Measurements from ENCODE around the gene PLD5. TPM values are rescaled to one million over a fixed set of nuclear protein-coding genes. Genes with fewer than 3 reads are reported as not detected.

The PLD5 gene
- total RNA-seq, 1 experiment from 2014 or later, result 1.8 TPM

- no peak overlapping the region for H3K27ac Mint-ChIP-seq (ENCODE audit: unreplicated experiment)
- H3K27me3 ChIP-seq (replicated peaks; ENCODE audit: control insufficient read depth, insufficient read depth, low read length), result no peaks in the 10 kb centered on the region
- POLR2A ChIA-PET, result no interaction called here
- CTCF ChIA-PET, result no interaction called here
- H3K36me3 ChIP-seq (ENCODE audit: control insufficient read depth, insufficient read depth, low read length), result no peaks in the 10 kb centered on the region
- intact Hi-C loops (cut with micrococcal nuclease; ENCODE audit: unreplicated experiment), result no loop called here
- no TSS peak for BruUV-seq (replicated peaks)
- TF ChIP-seq, protein P1, sequence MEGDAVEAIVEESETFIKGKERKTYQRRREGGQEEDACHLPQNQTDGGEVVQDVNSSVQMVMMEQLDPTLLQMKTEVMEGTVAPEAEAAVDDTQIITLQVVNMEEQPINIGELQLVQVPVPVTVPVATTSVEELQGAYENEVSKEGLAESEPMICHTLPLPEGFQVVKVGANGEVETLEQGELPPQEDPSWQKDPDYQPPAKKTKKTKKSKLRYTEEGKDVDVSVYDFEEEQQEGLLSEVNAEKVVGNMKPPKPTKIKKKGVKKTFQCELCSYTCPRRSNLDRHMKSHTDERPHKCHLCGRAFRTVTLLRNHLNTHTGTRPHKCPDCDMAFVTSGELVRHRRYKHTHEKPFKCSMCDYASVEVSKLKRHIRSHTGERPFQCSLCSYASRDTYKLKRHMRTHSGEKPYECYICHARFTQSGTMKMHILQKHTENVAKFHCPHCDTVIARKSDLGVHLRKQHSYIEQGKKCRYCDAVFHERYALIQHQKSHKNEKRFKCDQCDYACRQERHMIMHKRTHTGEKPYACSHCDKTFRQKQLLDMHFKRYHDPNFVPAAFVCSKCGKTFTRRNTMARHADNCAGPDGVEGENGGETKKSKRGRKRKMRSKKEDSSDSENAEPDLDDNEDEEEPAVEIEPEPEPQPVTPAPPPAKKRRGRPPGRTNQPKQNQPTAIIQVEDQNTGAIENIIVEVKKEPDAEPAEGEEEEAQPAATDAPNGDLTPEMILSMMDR (IDR thresholded peaks at IDR 0.05; ENCODE audit: insufficient read depth in 1 of 2, low read depth in 1 of 2, low read length in 1 of 2, severe bottlenecking in 1 of 2, unreplicated experiment in 1 of 2), result no peak
- H3K27me3 Mint-ChIP-seq (ENCODE audit: insufficient read depth, unreplicated experiment), result no peaks in the 10 kb centered on the region
- H3K4me3 Mint-ChIP-seq (ENCODE audit: unreplicated experiment), result no peak overlapping the region
- H3K4me1 Mint-ChIP-seq (ENCODE audit: low read depth, unreplicated experiment), result peaks cover 7% of the 10 kb centered on the region
- H3K9me3 Mint-ChIP-seq (ENCODE audit: unreplicated experiment), result peaks cover 5% of the 10 kb centered on the region
- peaks cover 13% of the 10 kb centered on the region for H3K4me1 ChIP-seq
- H3K9me3 ChIP-seq, result no peaks in the 10 kb centered on the region
- no peaks in the 10 kb centered on the region for H3K36me3 Mint-ChIP-seq (ENCODE audit: insufficient read depth, unreplicated experiment)
- no peak overlapping the region for H3K4me3 ChIP-seq (ENCODE audit: low read depth, low read length)
- no peak for DNase-seq
Observed at GRCh38 chr1:242199776-242200458, 324.6 kb downstream of the PLD5 start.

- intact Hi-C loops (cut with micrococcal nuclease; ENCODE audit: unreplicated experiment), result no loop called here
- ChIA-PET CTCF (no interaction called here), POLR2A (no interaction called here)
- Histone ChIP-seq H3K27me3 (replicated peaks; ENCODE audit: control insufficient read depth, insufficient read depth, low read length) (no peaks in the 10 kb centered on the region), H3K4me1 (peaks cover 13% of the 10 kb centered on the region), H3K9me3 (no peaks in the 10 kb centered on the region), H3K4me3 (ENCODE audit: low read depth, low read length) (no peak overlapping the region), H3K36me3 (ENCODE audit: control insufficient read depth, insufficient read depth, low read length) (no peaks in the 10 kb centered on the region)
- Mint-ChIP-seq H3K27ac (ENCODE audit: unreplicated experiment) (no peak overlapping the region), H3K4me1 (ENCODE audit: low read depth, unreplicated experiment) (peaks cover 7% of the 10 kb centered on the region), H3K36me3 (ENCODE audit: insufficient read depth, unreplicated experiment) (no peaks in the 10 kb centered on the region), H3K9me3 (ENCODE audit: unreplicated experiment) (peaks cover 5% of the 10 kb centered on the region), H3K27me3 (ENCODE audit: insufficient read depth, unreplicated experiment) (no peaks in the 10 kb centered on the region), H3K4me3 (ENCODE audit: unreplicated experiment) (no peak overlapping the region)
- DNase-seq, result no peak
- TF ChIP-seq, protein P1 (IDR thresholded peaks at IDR 0.05; ENCODE audit: insufficient read depth in 1 of 2, low read depth in 1 of 2, low read length in 1 of 2, severe bottlenecking in 1 of 2, unreplicated experiment in 1 of 2), result no peak
- no TSS peak for BruUV-seq (replicated peaks)
Observed at GRCh38 chr1:242197907-242198820, 326.3 kb downstream of the PLD5 start.

DNA sequence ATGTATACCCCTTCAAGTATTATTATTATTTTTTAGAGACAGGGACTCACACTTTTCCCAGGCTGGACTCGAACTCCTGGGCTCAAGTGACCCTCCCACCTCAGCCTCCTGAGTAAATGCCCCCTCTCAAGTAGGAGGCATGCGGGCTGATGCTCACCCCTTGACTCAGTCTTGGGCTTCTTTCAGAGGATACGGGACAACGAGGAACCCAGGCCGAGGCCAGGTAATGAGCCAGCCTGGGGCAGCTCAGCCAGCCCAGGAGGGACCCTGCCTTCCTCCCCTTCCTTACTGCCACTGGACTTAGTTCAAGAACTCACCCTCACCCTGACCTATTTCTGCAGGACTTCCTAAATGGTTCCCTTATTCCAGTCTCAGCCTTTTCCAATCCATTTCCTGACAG lies 327.6 kb downstream of the PLD5 start:
- POLR2A ChIA-PET, result no interaction called here
- Histone ChIP-seq H3K36me3 (ENCODE audit: control insufficient read depth, insufficient read depth, low read length) (no peaks in the 10 kb centered on the region), H3K9me3 (no peaks in the 10 kb centered on the region), H3K4me3 (ENCODE audit: low read depth, low read length) (no peak overlapping the region), H3K4me1 (peaks cover 13% of the 10 kb centered on the region), H3K27me3 (replicated peaks; ENCODE audit: control insufficient read depth, insufficient read depth, low read length) (no peaks in the 10 kb centered on the region)
- Mint-ChIP-seq H3K4me3 (ENCODE audit: unreplicated experiment) (no peak overlapping the region), H3K9me3 (ENCODE audit: unreplicated experiment) (peaks cover 5% of the 10 kb centered on the region), H3K4me1 (ENCODE audit: low read depth, unreplicated experiment) (peaks cover 7% of the 10 kb centered on the region), H3K36me3 (ENCODE audit: insufficient read depth, unreplicated experiment) (no peaks in the 10 kb centered on the region), H3K27me3 (ENCODE audit: insufficient read depth, unreplicated experiment) (no peaks in the 10 kb centered on the region), H3K27ac (ENCODE audit: unreplicated experiment) (no peak overlapping the region)
- intact Hi-C loops (cut with micrococcal nuclease; ENCODE audit: unreplicated experiment), result no loop called here
- CTCF ChIA-PET, result no interaction called here
- TF ChIP-seq, protein P1 (IDR thresholded peaks at IDR 0.05; ENCODE audit: insufficient read depth in 1 of 2, low read depth in 1 of 2, low read length in 1 of 2, severe bottlenecking in 1 of 2, unreplicated experiment in 1 of 2), result no peak
- no TSS peak for BruUV-seq (replicated peaks)
- no peak for DNase-seq
